K562 (cell line): ENCODE data around the gene ZC3H7B. TPM values are rescaled to one million over a fixed set of nuclear protein-coding genes. Genes with fewer than 3 reads are reported as not detected.
A peak's percentile ranks its signal among the peaks of the same experiment; 100 is the strongest.

Experiments used
- ATAC-seq: fragments of 200-7000 bp; cut with Tn5 transposase; 3 replicates; pipeline ENCODE4 v1.9.1; 2020; ENCODE audit warnings: moderate library complexity
- BruUV-seq: library from RNA; stranded (reverse); fragments of 400-500 nt; replicated peaks from 2 replicates; lab custom pipeline; 2021; lab: Mats Ljungman, UMichigan
- CTCF ChIA-PET: fragments of 300-600 bp; formaldehyde crosslinking; extraction: SDS; loops from one replicate; lab custom pipeline; 2021; ENCODE audit warnings: low intra/inter-chr PET ratio; lab: Yijun Ruan, JAX
- POLR2A ChIA-PET: fragments of 300-600, 350-650 bp; sonication (Branson Sonifier 250); formaldehyde crosslinking; extraction: SDS; loops from one replicate; lab custom pipeline; 2021; ENCODE audit warnings: antibody characterized with exemption, inconsistent platforms; lab: Yijun Ruan, JAX
- DNase-seq, 4 experiments: peaks; one replicate each; pipeline versions ENCODE4 v3.0.0 to v3.0.0-alpha.2; 2011 to 2018; ENCODE audit warnings: low spot score in 3 of 4, mixed read lengths in 3 of 4; ENCODE audit errors: extremely low read depth in 1 of 4
- FAIRE-seq: peaks from 2 replicates; lab custom pipeline; 2011; peaks lifted over from hg19 to GRCh38; lab: Jason Lieb, UNC
- H2AFZ ChIP-seq: 2 replicates; pipeline ENCODE4 v1.6.0; 2011; ENCODE audit warnings: low read depth, low read length, control low read depth, inconsistent platforms
- H3K27ac ChIP-seq: fragments of 200-600 bp; 3 replicates; pipeline ENCODE4 v1.8.0; 2011; ENCODE audit warnings: low read depth, mild to moderate bottlenecking, control low read depth, inconsistent platforms, low read length, moderate library complexity, mixed read lengths; ENCODE audit errors: extremely low read depth
- H3K27me3 ChIP-seq, 2 experiments: fragments of 300-600 bp in 1 of 2; 2 replicates in 1 of 2; 3 replicates in 1 of 2; pipeline versions ENCODE4 v1.6.0 to v1.8.0; 2011; ENCODE audit warnings: inconsistent platforms in 2 of 2, low read length in 2 of 2, mild to moderate bottlenecking in 1 of 2, mixed read lengths in 1 of 2, moderate library complexity in 1 of 2; ENCODE audit not compliant: control insufficient read depth in 2 of 2, insufficient read depth in 2 of 2
- H3K36me3 ChIP-seq: fragments of 300-600 bp; 3 replicates; pipeline ENCODE4 v1.8.0; 2011; ENCODE audit warnings: mild to moderate bottlenecking, low read length, inconsistent platforms; ENCODE audit not compliant: control insufficient read depth, insufficient read depth
- H3K4me1 ChIP-seq, 2 experiments: fragments of 200-600 bp in 1 of 2; replicated peaks in 1 of 2; 2 replicates in 1 of 2; 3 replicates in 1 of 2; pipeline versions ENCODE4 v1.5.1 to v1.8.0; 2011; ENCODE audit warnings: inconsistent platforms in 2 of 2, low read length in 2 of 2, mild to moderate bottlenecking in 1 of 2, mixed read lengths in 1 of 2, moderate library complexity in 1 of 2; ENCODE audit not compliant: control insufficient read depth in 2 of 2, insufficient read depth in 2 of 2
- H3K4me2 ChIP-seq: 2 replicates; pipeline ENCODE4 v1.6.1; 2011; ENCODE audit warnings: low read length, control low read depth, inconsistent platforms, mixed read lengths; ENCODE audit not compliant: insufficient read depth
- H3K4me3 ChIP-seq: fragments of 200-600 bp; sonication (generic), shearing (Covaris generic); 2 replicates; pipeline ENCODE4 v1.5.1; 2016; ENCODE audit warnings: control low read depth, inconsistent platforms
- H3K79me2 ChIP-seq: fragments of 200-600 bp; 3 replicates; pipeline ENCODE4 v1.8.0; 2011; ENCODE audit warnings: low read length, inconsistent platforms; ENCODE audit not compliant: control insufficient read depth, insufficient read depth
- H3K9ac ChIP-seq, 2 experiments: 2 replicates each; pipeline versions ENCODE4 v1.6.0 to v1.6.1; 2011; ENCODE audit warnings: low read depth in 2 of 2, low read length in 2 of 2, control low read depth in 1 of 2, inconsistent platforms in 1 of 2, mild to moderate bottlenecking in 1 of 2, mixed read lengths in 1 of 2; ENCODE audit not compliant: insufficient read depth in 1 of 2
- H3K9me1 ChIP-seq: one replicate; pipeline ENCODE4 v1.6.0; 2011; ENCODE audit warnings: inconsistent platforms, mild to moderate bottlenecking, low read length, moderate library complexity; ENCODE audit not compliant: control insufficient read depth, insufficient read depth
- H3K9me3 ChIP-seq: replicated peaks from 2 replicates; pipeline ENCODE4 v1.5.1; 2011; ENCODE audit warnings: low read depth, low read length, inconsistent platforms; ENCODE audit not compliant: control insufficient read depth, insufficient read depth
- H4K20me1 ChIP-seq: replicated peaks from 2 replicates; pipeline ENCODE4 v1.6.1; 2011; ENCODE audit warnings: low read length, inconsistent platforms, mixed read lengths; ENCODE audit not compliant: control insufficient read depth, insufficient read depth
- ADNP ChIP-seq: fragments of 200-800 bp; sonication (Bioruptor generic); IDR thresholded peaks from 2 replicates; pipeline ENCODE4 v1.6.1; 2016; ENCODE audit warnings: missing genetic modification characterization, missing compliant biosample characterization
- HBP1 ChIP-seq: fragments of 450-650 bp; formaldehyde crosslinking; IDR thresholded peaks from 2 replicates; pipeline ENCODE4 v1.4.0; 2022; ENCODE audit warnings: missing genetic modification characterization
- MLX ChIP-seq, 2 experiments: fragments of 450-650 bp in 1 of 2; sonication (generic) in 1 of 2; formaldehyde crosslinking; conservative IDR thresholded peaks; 2 replicates each; pipeline versions ENCODE4 v1.4.0 to v1.8.1; 2020 to 2022; ENCODE audit warnings: mild to moderate bottlenecking in 1 of 2, missing genetic modification reagents in 1 of 2
- USF1 ChIP-seq: sonication (generic); formaldehyde crosslinking; IDR thresholded peaks from 2 replicates; pipeline ENCODE4 v1.9.0; 2022; ENCODE audit warnings: mild to moderate bottlenecking, missing genetic modification reagents
- ZNF143 ChIP-seq: sonication (generic); formaldehyde crosslinking; IDR thresholded peaks from 2 replicates; pipeline ENCODE4 v1.9.0; 2022; ENCODE audit warnings: mild to moderate bottlenecking, missing genetic modification reagents
- WGBS: fragments of 100-300 bp; shearing (Covaris generic); methylation state at CpG from one replicate; pipeline ENCODE4 v1.1.6; 2016; ENCODE audit warnings: low coverage, mixed read lengths; ENCODE audit not compliant: insufficient coverage; ENCODE audit errors: missing lambda C conversion rate; 5-methylcytosine and 5-hydroxymethylcytosine counted together
- in situ Hi-C: fragments of 300-500 bp; cut with MboI; formaldehyde crosslinking; loops from 4 replicates; pipeline ENCODE4 v1.15.0; 2018; ENCODE audit warnings: inconsistent platforms, mixed read lengths
- intact Hi-C: fragments of 100-400 bp; cut with micrococcal nuclease; formaldehyde crosslinking; loops from 2 replicates; pipeline ENCODE4 v1.14.2; 2022
- polyA plus RNA-seq, 8 experiments: library from polyadenylated mRNA; depleted of rRNA in 4 of 8; stranded (reverse) in 5 of 8; unstranded in 3 of 8; fragments of >200 nt; fragmentation: Nextera tagmentation in 2 of 8; fragmentation: Illumina TruSeq in 1 of 8; extraction: Ambion mirVana in 2 of 8; extraction: Trizol in 1 of 8; gene quantifications; 2 replicates each; pipeline versions ENCODE4 v1.2.1 to v1.2.3, GENCODE V29; 2011 to 2014; ENCODE audit warnings: inconsistent platforms in 1 of 8, missing spikeins in 1 of 8
- total RNA-seq, 7 experiments: library from RNA; depleted of rRNA in 6 of 7; stranded (reverse); fragments of >200 nt in 6 of 7; fragmentation: Illumina TruSeq in 2 of 7; extraction: Trizol in 2 of 7; gene quantifications; 2 replicates each; pipeline versions ENCODE4 v1.2.1 to v1.2.3, GENCODE V29; 2011 to 2021; ENCODE audit warnings: low replicate concordance in 1 of 7

ZC3H7B gene
- total and polyA plus RNA-seq, 9 of the 15 experiments (the other 6 are each of a cell fraction or from before 2014, with no cell fraction given) = 0.07 to 49.8 (median 26.8) TPM

GRCh38 chr22:41343717-41344116, 42.4 kb downstream of the ZC3H7B start:
- Histone ChIP-seq H3K79me2 (no peaks in the 10 kb centered on the region), H3K9me1 (no peaks in the 10 kb centered on the region), H3K4me2 (no peak overlapping the region), H3K27me3 (no peaks in the 10 kb centered on the region), H3K27ac (no peak overlapping the region), H3K4me3 (no peak overlapping the region), H3K9me3 (no peaks in the 10 kb centered on the region), H3K36me3 (peaks cover 77% of the 10 kb centered on the region; the same call in 2 of the 3 replicates), H3K9ac (peak overlapping the region in 1 of 2 experiments; percentile 35; a peak in 1 of 4 replicates), H4K20me1 (no peaks in the 10 kb centered on the region), H3K4me1 (no peaks in the 10 kb centered on the region; a peak in 2 of 5 replicates), H2AFZ (no peak overlapping the region)
- POLR2A ChIA-PET = interaction anchor here (0.6 to 1.0 kb wide), 4 partner anchors 10 to 42 kb away, joined by 3 to 4 read pairs (median 3); partner anchors contain the start of gene ZC3H7B
- TF ChIP-seq USF1 (CRISPR knock-in tag) (no peak), ADNP (no peak)
- intact Hi-C loops = no loop called here
- no TSS peak for BruUV-seq
- WGBS = 97% methylated on average over 9 of the region's 9 CpGs
- FAIRE-seq (no peak), DNase-seq (no peak), ATAC-seq (no peak)
- in situ Hi-C loops = no loop called here
- CTCF ChIA-PET = interaction anchor here (0.6 kb wide), 1 partner anchor 175 kb away, joined by 5 read pairs; no protein-coding TSS in a partner anchor

GRCh38 chr22:41344189-41344788, 43.0 kb downstream of the ZC3H7B start:
- CTCF ChIA-PET = interaction anchor here (0.6 kb wide), 1 partner anchor 175 kb away, joined by 5 read pairs; no protein-coding TSS in a partner anchor
- H4K20me1 ChIP-seq = no peaks in the 10 kb centered on the region
- in situ Hi-C loops (no loop called here), intact Hi-C loops (no loop called here)
- no peak overlapping the region for H3K27ac ChIP-seq
- FAIRE-seq (no peak), DNase-seq (no peak), ATAC-seq (no peak)
- no peak overlapping the region for H3K9ac ChIP-seq
- H3K4me3 ChIP-seq = no peak overlapping the region
- H3K9me3 ChIP-seq = no peaks in the 10 kb centered on the region
- POLR2A ChIA-PET = interaction anchor here (0.7 to 1.0 kb wide), 3 partner anchors 10 to 43 kb away, joined by 3 to 4 read pairs (median 3); partner anchors contain the start of gene ZC3H7B
- no peaks in the 10 kb centered on the region for H3K27me3 ChIP-seq
- no peaks in the 10 kb centered on the region for H3K9me1 ChIP-seq
- H3K79me2 ChIP-seq = no peaks in the 10 kb centered on the region
- no TSS peak for BruUV-seq
- H3K4me1 ChIP-seq = peaks cover 0 to 5% of the 10 kb centered on the region in 2 experiments; a peak in 2 of 5 replicates
- 95% methylated on average over 8 of the region's 11 CpGs for WGBS
- no peak overlapping the region for H3K4me2 ChIP-seq
- no peak overlapping the region for H2AFZ ChIP-seq
- H3K36me3 ChIP-seq = peaks cover 79% of the 10 kb centered on the region; the same call in 2 of the 3 replicates
- TF ChIP-seq HBP1 = no peak
- no peak for TF ChIP-seq MLX (CRISPR knock-in tag; conservative IDR thresholded peaks at IDR 0.05)
- TF ChIP-seq ZNF143 (CRISPR knock-in tag) = no peak
